Cortex of kidney (tissue), 1 donor: ENCODE data around the gene POFUT1.
"Not testable (repeated sequence)": the region's sequence is repeated elsewhere in the genome, so short reads cannot be mapped to it uniquely, and the experiment has no call there.

ENCODE experiments used
- DNase-seq: peaks from one replicate; lab custom pipeline; 2025; lab: John Stamatoyannopoulos, UW

POFUT1 gene

GRCh38 chr20:32235331-32236047, 27.8 kb downstream of the POFUT1 start:
- no peak for DNase-seq

- DNase-seq = no peak
Observed at GRCh38 chr20:32236048-32236533, 28.4 kb downstream of the POFUT1 start.

GRCh38 chr20:32236819-32237218, 29.1 kb downstream of the POFUT1 start:
- no peak for DNase-seq

- DNase-seq = no peak
Observed at GRCh38 chr20:32237419-32237818, 29.7 kb downstream of the POFUT1 start.

GRCh38 chr20:32238483-32239425, 31.1 kb downstream of the POFUT1 start:
- no peak for DNase-seq

- DNase-seq = no peak
Observed at GRCh38 chr20:32240205-32240604, 32.5 kb downstream of the POFUT1 start.

- DNase-seq = no peak
Observed at GRCh38 chr20:32241807-32242206, 34.1 kb downstream of the POFUT1 start.

GRCh38 chr20:32244150-32244823, 36.6 kb downstream of the POFUT1 start:
- DNase-seq = no peak

- DNase-seq = no peak
Observed at GRCh38 chr20:32244959-32245358, 37.3 kb downstream of the POFUT1 start.

GRCh38 chr20:32246208-32246607, 38.5 kb downstream of the POFUT1 start:
- DNase-seq = not testable (repeated sequence)

- no peak for DNase-seq
Observed at GRCh38 chr20:32248043-32248442, 40.4 kb downstream of the POFUT1 start.

GRCh38 chr20:32249030-32249738, 41.5 kb downstream of the POFUT1 start:
- no peak for DNase-seq

GRCh38 chr20:32251470-32251869, 43.8 kb downstream of the POFUT1 start:
- no peak for DNase-seq

GRCh38 chr20:32252189-32252588, 44.5 kb downstream of the POFUT1 start:
- no peak for DNase-seq

GRCh38 chr20:32260973-32261372, 53.3 kb downstream of the POFUT1 start:
- DNase-seq = not testable (repeated sequence)

- no peak for DNase-seq
Observed at GRCh38 chr20:32261644-32262043, 54.0 kb downstream of the POFUT1 start.

GRCh38 chr20:32263398-32263954, 55.8 kb downstream of the POFUT1 start:
- no peak for DNase-seq

- no peak for DNase-seq
Observed at GRCh38 chr20:32271620-32272019, 63.9 kb downstream of the POFUT1 start.

- DNase-seq = no peak
Observed at GRCh38 chr20:32274359-32274758, 66.7 kb downstream of the POFUT1 start.

GRCh38 chr20:32275163-32275562, 67.5 kb downstream of the POFUT1 start:
- not testable (repeated sequence) for DNase-seq
